HG03432 (cell line): Measurements from ENCODE around the gene FGF5.
"Not testable (repeated sequence)": the region's sequence is repeated elsewhere in the genome, so short reads cannot be mapped to it uniquely, and the experiment has no call there.

Experiments used
- ATAC-seq: cut with Tn5 transposase; IDR thresholded peaks from one replicate; pipeline ENCODE4 v1.9.1; 2021; ENCODE audit warnings: mild to moderate bottlenecking, moderate library complexity; ENCODE audit not compliant: unreplicated experiment

Gene FGF5

GRCh38 chr4:80266253-80266901 is at the start of gene FGF5:
Gene FGF5, plus strand, starts transcription at chr4:80266664. Its CDS starts 161 bp downstream, at chr4:80266825.
- ATAC-seq: peak; percentile 72

- ATAC-seq: no peak
Observed at GRCh38 chr4:80219301-80220025, 47.0 kb upstream of the FGF5 start.

GRCh38 chr4:80220711-80221110 is 45.8 kb upstream of the FGF5 start:
- ATAC-seq: no peak

GRCh38 chr4:80221161-80221560 is 45.3 kb upstream of the FGF5 start:
- ATAC-seq: no peak

GRCh38 chr4:80225595-80225994 is 40.9 kb upstream of the FGF5 start:
- ATAC-seq: no peak

- no peak for ATAC-seq
Observed at GRCh38 chr4:80226094-80226493, 40.4 kb upstream of the FGF5 start.

- ATAC-seq: no peak
Observed at GRCh38 chr4:80228460-80228859, 38.0 kb upstream of the FGF5 start.

GRCh38 chr4:80229128-80229527 is 37.3 kb upstream of the FGF5 start:
- peak; percentile 37 for ATAC-seq

GRCh38 chr4:80229590-80229989 is 36.9 kb upstream of the FGF5 start:
- peak; percentile 98 for ATAC-seq

- no peak for ATAC-seq
Observed at GRCh38 chr4:80231180-80231579, 35.3 kb upstream of the FGF5 start.

- ATAC-seq: no peak
Observed at GRCh38 chr4:80232707-80233370, 33.6 kb upstream of the FGF5 start.

GRCh38 chr4:80233390-80233789 is 33.1 kb upstream of the FGF5 start:
- no peak for ATAC-seq

GRCh38 chr4:80235451-80235850 is 31.0 kb upstream of the FGF5 start:
- no peak for ATAC-seq

- ATAC-seq: no peak
Observed at GRCh38 chr4:80237992-80238391, 28.5 kb upstream of the FGF5 start.

- ATAC-seq: no peak
Observed at GRCh38 chr4:80239480-80240150, 26.8 kb upstream of the FGF5 start.

- peak; percentile 76 for ATAC-seq
Observed at GRCh38 chr4:80240976-80241375, 25.5 kb upstream of the FGF5 start.

- no peak for ATAC-seq
Observed at GRCh38 chr4:80243274-80244018, 23.0 kb upstream of the FGF5 start.

- not testable (repeated sequence) for ATAC-seq
Observed at GRCh38 chr4:80247484-80247883, 19.0 kb upstream of the FGF5 start.

GRCh38 chr4:80249144-80249543 is 17.3 kb upstream of the FGF5 start:
- ATAC-seq: no peak

- ATAC-seq: no peak
Observed at GRCh38 chr4:80252427-80252826, 14.0 kb upstream of the FGF5 start.

GRCh38 chr4:80252953-80253352 is 13.5 kb upstream of the FGF5 start:
- no peak for ATAC-seq
